HG03039 (cell line): ENCODE results near the gene CELA2A.
"Not testable (repeated sequence)": the region's sequence is repeated elsewhere in the genome, so short reads cannot be mapped to it uniquely, and the experiment has no call there.

Experiments used
- ATAC-seq: cut with Tn5 transposase; IDR thresholded peaks from one replicate; pipeline ENCODE4 v1.9.1; 2021; ENCODE audit warnings: mild to moderate bottlenecking, moderate library complexity; ENCODE audit not compliant: unreplicated experiment

CELA2A gene

GRCh38 chr1:15424981-15425380 lies 31.6 kb upstream of the CELA2A start:
- ATAC-seq: no peak

GRCh38 chr1:15425521-15425920 lies 31.0 kb upstream of the CELA2A start:
- no peak for ATAC-seq

DNA sequence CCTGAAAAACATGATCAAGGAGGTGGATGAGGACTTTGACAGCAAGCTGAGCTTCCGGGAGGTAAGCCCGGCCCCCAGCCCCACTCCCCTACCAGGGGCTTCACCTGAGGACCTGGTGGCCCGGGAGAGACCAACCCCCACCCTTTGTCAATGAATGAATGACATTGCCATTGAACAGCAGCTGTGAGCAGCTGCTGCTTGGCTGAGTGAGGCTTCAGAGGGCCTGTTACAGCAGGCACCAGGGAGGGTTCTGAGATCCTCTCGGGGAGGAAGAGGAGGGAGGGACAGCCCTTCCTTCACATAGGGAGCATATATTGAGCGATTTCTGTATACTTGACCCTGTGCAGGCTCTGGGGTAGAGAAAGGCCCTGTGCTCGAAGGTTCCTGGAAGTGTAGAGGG lies 30.6 kb upstream of the CELA2A start:
- ATAC-seq: no peak

- ATAC-seq: no peak
Observed at GRCh38 chr1:15426492-15427279, 29.8 kb upstream of the CELA2A start.

DNA sequence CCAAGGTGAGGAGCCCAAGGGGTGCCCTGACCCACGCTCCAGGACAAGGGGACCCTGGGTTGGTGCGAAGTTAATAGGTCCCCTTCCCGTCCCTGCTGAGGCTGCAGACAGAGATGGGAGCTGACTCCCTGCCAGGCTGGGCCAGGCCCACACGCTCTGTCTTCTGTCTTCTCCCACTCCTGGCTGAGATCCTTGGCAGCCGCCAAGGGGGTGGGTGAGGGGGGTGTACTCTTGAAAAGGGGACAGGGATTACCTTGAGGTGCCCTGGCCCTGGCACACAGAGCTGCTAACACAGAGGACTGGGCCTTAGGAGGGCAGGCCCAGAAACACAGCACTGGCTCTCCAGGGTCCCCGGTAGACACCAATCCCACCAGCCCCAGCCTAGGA lies 29.3 kb upstream of the CELA2A start:
- no peak for ATAC-seq

DNA sequence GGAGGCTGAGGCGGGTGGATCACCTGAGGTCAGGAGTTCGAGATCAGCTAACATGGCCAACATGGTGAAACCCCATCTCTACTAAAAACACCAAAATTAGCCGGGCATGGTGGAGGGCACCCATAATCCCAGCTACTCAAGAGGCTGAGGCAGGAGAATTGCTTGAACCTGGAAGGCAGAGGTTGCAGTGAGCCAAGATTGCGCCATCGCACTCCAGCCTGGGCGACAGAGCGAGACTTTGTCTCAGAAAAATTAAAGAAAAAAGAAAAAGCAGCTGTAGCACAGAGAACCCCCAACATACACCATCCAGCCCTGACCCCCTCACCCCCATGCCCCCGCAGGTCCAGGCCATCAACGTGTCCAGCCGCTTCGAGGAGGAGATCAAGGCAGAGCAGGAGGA lies 28.3 kb upstream of the CELA2A start:
- not testable (repeated sequence) for ATAC-seq

DNA sequence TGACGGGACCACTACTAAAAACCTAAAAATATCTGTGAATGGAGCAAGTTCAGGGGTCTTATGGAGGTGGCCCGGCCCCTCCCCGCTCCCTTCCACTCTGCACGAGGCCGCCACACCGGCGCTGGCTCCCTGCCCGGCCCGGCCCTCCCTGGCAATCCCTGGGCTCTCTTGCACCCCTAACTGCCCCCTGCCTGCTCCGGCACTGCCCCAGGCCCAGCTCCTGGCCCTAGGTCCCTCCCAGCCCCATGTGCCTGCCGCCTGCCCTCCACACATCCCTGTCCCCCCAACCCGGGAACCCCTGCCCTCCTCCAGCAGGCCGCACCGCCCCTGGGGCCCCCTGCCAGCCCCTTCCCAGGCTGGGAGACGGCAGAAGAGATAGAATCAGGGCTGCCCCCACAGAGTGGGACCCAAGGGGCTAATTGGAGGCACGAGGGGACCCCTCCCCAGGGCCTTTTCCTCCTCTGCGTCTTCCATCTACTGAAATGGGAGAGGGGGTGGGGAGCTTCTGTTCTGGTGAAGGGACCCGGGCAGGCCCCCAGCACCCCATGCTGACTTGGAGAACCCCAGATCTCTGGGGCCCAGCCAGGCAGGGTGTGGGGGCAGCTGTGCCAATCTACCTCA lies 27.6 kb upstream of the CELA2A start:
- no peak for ATAC-seq

GRCh38 chr1:15429701-15430149 lies 26.8 kb upstream of the CELA2A start:
- ATAC-seq: no peak

DNA sequence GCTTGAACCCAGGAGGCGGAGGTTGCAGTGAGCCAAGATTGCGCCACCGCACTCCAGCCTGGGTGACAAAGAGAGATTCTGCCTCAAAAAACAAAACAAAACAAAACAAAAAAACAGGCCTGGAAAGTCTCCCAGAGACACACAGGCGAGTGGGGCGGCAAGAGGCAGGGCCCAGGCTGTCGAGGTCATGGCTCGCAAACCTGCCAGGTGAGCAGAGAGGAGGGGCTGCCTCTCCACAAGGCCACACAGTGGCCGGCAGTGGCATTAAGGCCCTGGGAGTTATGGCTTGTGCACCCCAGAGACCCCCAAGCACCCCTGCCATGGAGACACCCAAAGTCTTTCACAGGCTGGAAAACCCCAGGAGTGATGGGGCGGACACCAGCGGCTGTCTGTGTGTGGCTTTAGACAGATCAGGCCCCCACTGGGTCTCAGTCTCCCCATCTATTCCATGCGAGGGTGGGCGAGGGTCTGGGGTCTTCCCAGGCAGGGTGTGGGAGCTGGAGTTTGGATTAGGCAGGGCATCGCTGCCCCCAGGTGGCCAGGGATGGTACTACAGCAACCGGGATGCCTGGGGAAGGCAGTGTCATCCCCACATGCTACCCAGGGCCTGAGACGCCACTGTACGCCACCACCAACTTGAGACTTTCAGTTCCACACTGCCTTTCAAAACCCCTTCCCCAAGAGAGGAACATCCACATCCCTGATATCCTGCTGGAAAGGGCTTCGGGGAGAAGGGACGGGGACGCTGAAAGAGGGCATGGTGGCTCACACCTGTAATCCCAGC lies 25.6 kb upstream of the CELA2A start:
- no peak for ATAC-seq

DNA sequence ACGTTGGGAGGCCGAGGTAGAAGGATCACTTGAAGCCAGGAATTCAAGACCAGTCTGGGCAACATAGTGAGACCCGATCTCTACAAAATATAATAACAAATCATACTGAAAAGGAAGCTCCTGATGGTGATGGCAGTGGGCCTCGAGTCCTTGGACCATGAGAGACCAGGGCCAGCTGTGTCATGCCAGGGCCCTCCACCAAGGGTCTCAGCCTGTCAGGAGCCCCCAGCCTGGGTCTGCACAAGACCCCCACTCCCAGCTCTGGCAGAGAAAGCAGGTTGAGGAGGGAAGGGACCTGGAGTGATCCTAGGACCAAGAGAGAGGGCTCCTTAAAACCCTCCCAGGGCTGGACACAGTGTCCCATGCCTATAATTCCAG lies 25.0 kb upstream of the CELA2A start:
- ATAC-seq: no peak

- ATAC-seq: no peak
Observed at GRCh38 chr1:15432324-15432723, 24.2 kb upstream of the CELA2A start.

DNA sequence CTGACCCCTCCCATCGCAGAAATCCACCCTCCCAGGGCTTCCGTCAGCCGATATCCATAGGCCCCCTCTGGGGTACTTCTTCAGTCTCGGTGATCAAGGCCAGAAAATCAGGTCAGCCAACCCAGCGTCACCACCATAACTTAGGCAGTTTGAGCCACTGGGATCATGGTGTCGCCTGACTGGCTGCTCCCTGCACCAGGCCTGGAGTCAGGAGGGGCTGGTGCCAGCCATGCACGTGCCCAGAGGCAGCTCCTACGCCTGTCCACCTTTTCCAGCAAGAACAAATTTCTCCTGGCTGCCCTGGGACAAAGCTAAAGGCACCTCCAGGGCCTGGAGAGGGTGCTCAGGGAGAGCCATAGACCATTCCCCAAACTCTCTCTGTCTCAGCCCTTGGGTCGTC lies 23.1 kb upstream of the CELA2A start:
- ATAC-seq: no peak

DNA sequence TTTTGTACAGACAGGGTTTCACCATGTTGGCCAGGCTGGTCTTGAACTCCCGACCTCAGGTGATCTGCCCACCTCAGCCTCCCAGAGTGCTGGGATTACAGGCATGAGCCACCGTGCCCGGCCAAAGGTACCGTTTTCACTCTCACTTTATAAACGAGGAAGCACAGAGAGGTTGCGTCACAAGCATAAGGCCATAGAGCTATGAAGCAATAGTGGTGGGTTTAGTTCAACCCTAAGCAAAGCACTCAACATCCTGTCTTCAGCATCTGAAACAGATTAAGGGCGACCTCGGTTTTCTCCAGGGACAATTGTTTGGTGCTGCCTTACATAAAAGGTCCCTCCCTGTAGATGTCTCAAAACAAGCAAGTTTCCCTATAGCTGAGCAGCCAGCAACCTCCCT lies 21.8 kb upstream of the CELA2A start:
- not testable (repeated sequence) for ATAC-seq

DNA sequence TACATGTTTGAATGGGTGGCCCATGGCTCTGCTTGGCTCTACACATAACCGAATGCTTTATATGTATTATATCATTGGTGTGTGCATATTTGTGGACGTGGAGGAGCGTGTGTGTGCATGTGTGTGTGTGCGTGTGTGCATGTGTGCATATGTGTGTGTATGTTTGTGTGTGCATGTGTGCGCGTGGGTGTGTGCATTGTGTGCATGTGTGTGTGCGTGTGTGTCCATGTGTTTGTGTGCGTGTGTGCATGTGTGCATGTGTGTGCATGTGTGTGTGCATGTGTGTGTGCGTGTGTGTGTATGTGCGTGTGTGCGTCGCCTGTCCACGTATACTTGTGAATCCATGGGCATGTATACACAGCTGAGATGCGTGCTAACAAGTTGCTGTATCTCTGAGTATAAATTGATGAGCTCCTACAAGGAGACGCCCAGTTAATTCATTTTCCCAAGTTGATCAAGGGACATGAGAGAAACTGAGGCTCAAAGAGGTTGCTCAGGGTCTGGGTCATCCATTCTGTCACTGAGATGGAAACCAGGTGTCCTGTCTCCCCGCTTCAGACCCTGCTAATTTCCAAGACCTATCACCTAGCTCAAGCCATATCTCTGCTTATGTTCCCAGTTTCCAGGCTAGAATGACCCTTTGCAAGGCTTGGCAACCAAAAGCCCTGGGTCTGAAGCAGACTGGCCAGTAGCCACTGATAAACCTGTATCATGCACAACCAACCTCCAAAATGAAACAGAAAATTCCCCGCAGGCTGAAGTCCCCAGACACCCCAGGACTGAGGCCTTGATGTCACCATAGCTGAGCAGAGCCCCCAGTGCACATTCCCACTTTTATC lies 21.1 kb upstream of the CELA2A start:
- no peak for ATAC-seq

GRCh38 chr1:15436881-15437442 lies 19.6 kb upstream of the CELA2A start:
- ATAC-seq: no peak

DNA sequence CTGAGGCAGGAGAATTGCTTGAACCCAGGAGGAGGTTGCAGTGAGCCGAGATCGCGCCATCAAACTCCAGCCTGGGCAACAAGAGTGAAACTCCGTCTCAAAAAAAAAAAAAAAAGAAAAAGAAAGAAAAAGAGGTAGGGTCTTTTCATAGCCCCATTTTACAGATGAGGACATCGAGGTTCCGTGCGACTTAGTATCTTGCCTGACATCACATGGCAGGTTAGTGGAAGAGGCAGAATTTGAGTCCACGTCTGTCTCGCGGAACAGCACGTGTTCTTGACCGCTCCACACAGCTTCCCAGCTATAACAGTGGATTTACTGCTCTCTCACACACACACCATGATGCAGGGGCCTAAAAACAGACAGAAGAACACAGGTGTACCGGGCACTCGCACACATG lies 17.2 kb upstream of the CELA2A start:
- no peak for ATAC-seq

DNA sequence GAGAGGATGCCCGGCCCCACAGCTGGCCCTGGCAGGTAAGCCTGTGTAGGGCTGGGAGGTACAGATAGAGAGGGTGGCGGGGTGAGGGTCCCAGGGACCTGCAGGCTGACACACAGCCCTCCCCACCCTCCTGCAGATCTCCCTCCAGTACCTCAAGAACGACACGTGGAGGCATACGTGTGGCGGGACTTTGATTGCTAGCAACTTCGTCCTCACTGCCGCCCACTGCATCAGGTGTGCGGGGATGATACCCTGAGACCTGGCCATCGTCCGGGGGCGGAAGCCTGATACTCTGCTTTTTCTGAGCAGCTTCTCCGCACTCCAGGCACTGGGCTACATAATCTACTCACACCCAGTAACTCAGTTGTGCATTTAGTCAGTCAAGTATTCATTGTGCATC lies 16.2 kb upstream of the CELA2A start:
- ATAC-seq: no peak

DNA sequence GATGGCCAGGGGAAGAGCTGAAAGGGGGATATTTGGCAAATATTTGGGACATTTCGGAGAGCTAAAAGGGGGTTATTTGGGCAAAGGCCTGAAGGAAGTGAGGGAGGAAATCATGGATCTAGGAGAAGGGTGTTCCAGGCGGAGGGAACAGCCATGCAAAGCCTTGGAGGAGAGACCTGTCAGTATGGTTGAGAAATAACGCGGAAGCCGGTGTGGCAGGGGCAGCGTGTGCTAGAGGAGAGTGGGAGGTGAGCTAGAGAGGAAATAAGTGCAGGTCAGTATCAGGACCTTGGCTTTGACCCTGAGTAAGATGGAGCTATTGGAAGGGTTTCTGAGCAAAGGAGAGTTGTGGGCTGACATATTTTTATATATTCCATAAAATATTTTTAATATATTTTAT lies 15.3 kb upstream of the CELA2A start:
- no peak for ATAC-seq

GRCh38 chr1:15442119-15442518 lies 14.4 kb upstream of the CELA2A start:
- no peak for ATAC-seq

GRCh38 chr1:15442759-15443158 lies 13.8 kb upstream of the CELA2A start:
- no peak for ATAC-seq

- ATAC-seq: no peak
Observed at GRCh38 chr1:15443281-15443680, 13.3 kb upstream of the CELA2A start.
